K562 (cell line): ENCODE data around the gene PALLD. TPM values are rescaled to one million over a fixed set of nuclear protein-coding genes. Genes with fewer than 3 reads are reported as not detected.
A peak's percentile ranks its signal among the peaks of the same experiment; 100 is the strongest.

Experiments used
- ATAC-seq: fragments of 200-7000 bp; cut with Tn5 transposase; 3 replicates; pipeline ENCODE4 v1.9.1; 2020; ENCODE audit warnings: moderate library complexity
- BruUV-seq: library from RNA; stranded (reverse); fragments of 400-500 nt; replicated peaks from 2 replicates; lab custom pipeline; 2021; lab: Mats Ljungman, UMichigan
- CTCF ChIA-PET: fragments of 300-600 bp; formaldehyde crosslinking; extraction: SDS; loops from one replicate; lab custom pipeline; 2021; ENCODE audit warnings: low intra/inter-chr PET ratio; lab: Yijun Ruan, JAX
- POLR2A ChIA-PET: fragments of 300-600, 350-650 bp; sonication (Branson Sonifier 250); formaldehyde crosslinking; extraction: SDS; loops from one replicate; lab custom pipeline; 2021; ENCODE audit warnings: antibody characterized with exemption, inconsistent platforms; lab: Yijun Ruan, JAX
- DNase-seq, 4 experiments: peaks; one replicate each; pipeline versions ENCODE4 v3.0.0 to v3.0.0-alpha.2; 2011 to 2018; ENCODE audit warnings: low spot score in 3 of 4, mixed read lengths in 3 of 4; ENCODE audit errors: extremely low read depth in 1 of 4
- FAIRE-seq: peaks from 2 replicates; lab custom pipeline; 2011; peaks lifted over from hg19 to GRCh38; lab: Jason Lieb, UNC
- H2AFZ ChIP-seq: 2 replicates; pipeline ENCODE4 v1.6.0; 2011; ENCODE audit warnings: low read depth, low read length, control low read depth, inconsistent platforms
- H3K27ac ChIP-seq: fragments of 200-600 bp; 3 replicates; pipeline ENCODE4 v1.8.0; 2011; ENCODE audit warnings: low read depth, mild to moderate bottlenecking, control low read depth, inconsistent platforms, low read length, moderate library complexity, mixed read lengths; ENCODE audit errors: extremely low read depth
- H3K27me3 ChIP-seq, 2 experiments: fragments of 300-600 bp in 1 of 2; 2 replicates in 1 of 2; 3 replicates in 1 of 2; pipeline versions ENCODE4 v1.6.0 to v1.8.0; 2011; ENCODE audit warnings: inconsistent platforms in 2 of 2, low read length in 2 of 2, mild to moderate bottlenecking in 1 of 2, mixed read lengths in 1 of 2, moderate library complexity in 1 of 2; ENCODE audit not compliant: control insufficient read depth in 2 of 2, insufficient read depth in 2 of 2
- H3K36me3 ChIP-seq: fragments of 300-600 bp; 3 replicates; pipeline ENCODE4 v1.8.0; 2011; ENCODE audit warnings: mild to moderate bottlenecking, low read length, inconsistent platforms; ENCODE audit not compliant: control insufficient read depth, insufficient read depth
- H3K4me1 ChIP-seq, 2 experiments: fragments of 200-600 bp in 1 of 2; replicated peaks in 1 of 2; 2 replicates in 1 of 2; 3 replicates in 1 of 2; pipeline versions ENCODE4 v1.5.1 to v1.8.0; 2011; ENCODE audit warnings: inconsistent platforms in 2 of 2, low read length in 2 of 2, mild to moderate bottlenecking in 1 of 2, mixed read lengths in 1 of 2, moderate library complexity in 1 of 2; ENCODE audit not compliant: control insufficient read depth in 2 of 2, insufficient read depth in 2 of 2
- H3K4me2 ChIP-seq: 2 replicates; pipeline ENCODE4 v1.6.1; 2011; ENCODE audit warnings: low read length, control low read depth, inconsistent platforms, mixed read lengths; ENCODE audit not compliant: insufficient read depth
- H3K4me3 ChIP-seq: fragments of 200-600 bp; sonication (generic), shearing (Covaris generic); 2 replicates; pipeline ENCODE4 v1.5.1; 2016; ENCODE audit warnings: control low read depth, inconsistent platforms
- H3K79me2 ChIP-seq: fragments of 200-600 bp; 3 replicates; pipeline ENCODE4 v1.8.0; 2011; ENCODE audit warnings: low read length, inconsistent platforms; ENCODE audit not compliant: control insufficient read depth, insufficient read depth
- H3K9ac ChIP-seq, 2 experiments: 2 replicates each; pipeline versions ENCODE4 v1.6.0 to v1.6.1; 2011; ENCODE audit warnings: low read depth in 2 of 2, low read length in 2 of 2, control low read depth in 1 of 2, inconsistent platforms in 1 of 2, mild to moderate bottlenecking in 1 of 2, mixed read lengths in 1 of 2; ENCODE audit not compliant: insufficient read depth in 1 of 2
- H3K9me1 ChIP-seq: one replicate; pipeline ENCODE4 v1.6.0; 2011; ENCODE audit warnings: inconsistent platforms, mild to moderate bottlenecking, low read length, moderate library complexity; ENCODE audit not compliant: control insufficient read depth, insufficient read depth
- H3K9me3 ChIP-seq: replicated peaks from 2 replicates; pipeline ENCODE4 v1.5.1; 2011; ENCODE audit warnings: low read depth, low read length, inconsistent platforms; ENCODE audit not compliant: control insufficient read depth, insufficient read depth
- H4K20me1 ChIP-seq: replicated peaks from 2 replicates; pipeline ENCODE4 v1.6.1; 2011; ENCODE audit warnings: low read length, inconsistent platforms, mixed read lengths; ENCODE audit not compliant: control insufficient read depth, insufficient read depth
- CEBPB ChIP-seq: fragments of 450-650 bp; IDR thresholded peaks from 2 replicates; pipeline ENCODE4 v1.6.1; 2016; ENCODE audit warnings: missing genetic modification characterization, missing compliant biosample characterization
- CEBPG ChIP-seq, 3 experiments: fragments of 200-800 bp in 1 of 3; sonication (Bioruptor generic) in 1 of 3; sonication (generic) in 1 of 3; formaldehyde crosslinking in 1 of 3; IDR thresholded peaks in 2 of 3; conservative IDR thresholded peaks in 1 of 3; 2 replicates each; pipeline versions ENCODE4 v1.6.1 to v1.8.0; 2016 to 2022; ENCODE audit warnings: missing compliant biosample characterization in 2 of 3, missing genetic modification characterization in 2 of 3, mild to moderate bottlenecking in 1 of 3, missing genetic modification reagents in 1 of 3
- EHMT2 ChIP-seq: fragments of 450-650 bp; IDR thresholded peaks from 2 replicates; pipeline ENCODE4 v1.6.1; 2018; ENCODE audit warnings: antibody characterized with exemption
- HNRNPK ChIP-seq: fragments of 200-400 bp; formaldehyde crosslinking; IDR thresholded peaks from one replicate; pipeline ENCODE4 v1.6.1; 2018; ENCODE audit warnings: mild to moderate bottlenecking, low read depth, low read length; ENCODE audit not compliant: poor library complexity, severe bottlenecking
- MYBL2 ChIP-seq, 2 experiments: fragments of 450-650 bp in 1 of 2; sonication (generic) in 1 of 2; formaldehyde crosslinking in 1 of 2; IDR thresholded peaks; 2 replicates each; pipeline versions ENCODE4 v1.6.1 to v1.8.1; 2017 to 2022; ENCODE audit warnings: borderline replicate concordance in 1 of 2, inconsistent platforms in 1 of 2, low read depth in 1 of 2, mild to moderate bottlenecking in 1 of 2, missing genetic modification reagents in 1 of 2, moderate library complexity in 1 of 2
- PRDM10 ChIP-seq: fragments of 450-650 bp; IDR thresholded peaks from 2 replicates; pipeline ENCODE4 v1.6.1; 2018; ENCODE audit not compliant: partially characterized antibody
- ZBTB43 ChIP-seq: sonication (generic); formaldehyde crosslinking; IDR thresholded peaks from 2 replicates; pipeline ENCODE4 v1.8.0; 2023; ENCODE audit warnings: mild to moderate bottlenecking, missing genetic modification reagents
- ZKSCAN1 ChIP-seq: fragments of 150-350 bp; IDR thresholded peaks from 2 replicates; pipeline ENCODE4 v1.6.1; 2016; ENCODE audit warnings: low read depth, low read length
- ZNF507 ChIP-seq: conservative IDR thresholded peaks from 2 replicates; pipeline ENCODE4 v1.6.1; 2017; ENCODE audit warnings: missing genetic modification characterization, missing compliant biosample characterization
- WGBS: fragments of 100-300 bp; shearing (Covaris generic); methylation state at CpG from one replicate; pipeline ENCODE4 v1.1.6; 2016; ENCODE audit warnings: low coverage, mixed read lengths; ENCODE audit not compliant: insufficient coverage; ENCODE audit errors: missing lambda C conversion rate; 5-methylcytosine and 5-hydroxymethylcytosine counted together
- in situ Hi-C: fragments of 300-500 bp; cut with MboI; formaldehyde crosslinking; loops from 4 replicates; pipeline ENCODE4 v1.15.0; 2018; ENCODE audit warnings: inconsistent platforms, mixed read lengths
- intact Hi-C: fragments of 100-400 bp; cut with micrococcal nuclease; formaldehyde crosslinking; loops from 2 replicates; pipeline ENCODE4 v1.14.2; 2022
- polyA plus RNA-seq, 8 experiments: library from polyadenylated mRNA; depleted of rRNA in 4 of 8; stranded (reverse) in 5 of 8; unstranded in 3 of 8; fragments of >200 nt; fragmentation: Nextera tagmentation in 2 of 8; fragmentation: Illumina TruSeq in 1 of 8; extraction: Ambion mirVana in 2 of 8; extraction: Trizol in 1 of 8; gene quantifications; 2 replicates each; pipeline versions ENCODE4 v1.2.1 to v1.2.3, GENCODE V29; 2011 to 2014; ENCODE audit warnings: inconsistent platforms in 1 of 8, missing spikeins in 1 of 8
- total RNA-seq, 7 experiments: library from RNA; depleted of rRNA in 6 of 7; stranded (reverse); fragments of >200 nt in 6 of 7; fragmentation: Illumina TruSeq in 2 of 7; extraction: Trizol in 2 of 7; gene quantifications; 2 replicates each; pipeline versions ENCODE4 v1.2.1 to v1.2.3, GENCODE V29; 2011 to 2021; ENCODE audit warnings: low replicate concordance in 1 of 7

Gene PALLD
- total and polyA plus RNA-seq, 9 of the 15 experiments (the other 6 are each of a cell fraction or from before 2014, with no cell fraction given): 0.01 to 0.35 (median 0.06) TPM; not detected in 3

GRCh38 chr4:168502861-168503260, 6.0 kb downstream of the PALLD start:
- ChIA-PET POLR2A (no interaction called here), CTCF (no interaction called here)
- Histone ChIP-seq H3K27ac (no peak overlapping the region), H3K36me3 (no peaks in the 10 kb centered on the region), H3K9ac (no peak overlapping the region), H3K4me3 (no peak overlapping the region), H3K4me1 (no peaks in the 10 kb centered on the region), H3K4me2 (no peak overlapping the region), H3K27me3 (no peaks in the 10 kb centered on the region), H3K79me2 (no peaks in the 10 kb centered on the region), H2AFZ (no peak overlapping the region), H4K20me1 (no peaks in the 10 kb centered on the region), H3K9me1 (no peaks in the 10 kb centered on the region), H3K9me3 (no peaks in the 10 kb centered on the region)
- in situ Hi-C loops (no loop called here), intact Hi-C loops (no loop called here)
- FAIRE-seq (no peak), ATAC-seq (no peak), DNase-seq (no peak)
- BruUV-seq: no TSS peak
- TF ChIP-seq EHMT2 (no peak), ZNF507 (tag) (no peak), HNRNPK (no peak)
- 6% methylated on average over 6 of the region's 6 CpGs for WGBS

GRCh38 chr4:168503652-168504362, 7.0 kb downstream of the PALLD start:
- Histone ChIP-seq H4K20me1 (no peaks in the 10 kb centered on the region), H3K27me3 (no peaks in the 10 kb centered on the region), H3K27ac (no peak overlapping the region)
- in situ Hi-C loops: no loop called here
- TF ChIP-seq PRDM10: no peak
- peak; percentile 16; the same call in 1 of the 2 replicates for TF ChIP-seq CEBPB
- no peak for TF ChIP-seq ZKSCAN1
- TF ChIP-seq ZBTB43 (CRISPR knock-in tag): no peak
- no peak for TF ChIP-seq MYBL2 (IDR thresholded peaks at IDR 0.05; ENCODE audit: low read depth)
- TF ChIP-seq MYBL2 (CRISPR knock-in tag; IDR thresholded peaks at IDR 0.05; ENCODE audit: borderline replicate concordance): no peak
- TF ChIP-seq CEBPG (CRISPR knock-in tag; IDR thresholded peaks at IDR 0.05): no peak
- peak; percentile 12 to 36; a peak in 1 of 4 replicates for TF ChIP-seq CEBPG (tag; conservative IDR thresholded peaks at IDR 0.05 in 1 of 2, IDR thresholded peaks at IDR 0.05 in 1 of 2)
- TF ChIP-seq, all 486 proteins: peak for 2
- BruUV-seq: no TSS peak
- no peak for FAIRE-seq
- no peak overlapping the region for H2AFZ ChIP-seq
- no peak for DNase-seq
- POLR2A ChIA-PET: no interaction called here
- CTCF ChIA-PET: no interaction called here
- no peaks in the 10 kb centered on the region for H3K9me3 ChIP-seq
- H3K36me3 ChIP-seq: no peaks in the 10 kb centered on the region
- H3K4me2 ChIP-seq: no peak overlapping the region
- no peak for ATAC-seq
- H3K4me3 ChIP-seq: no peak overlapping the region
- no peaks in the 10 kb centered on the region for H3K79me2 ChIP-seq
- H3K4me1 ChIP-seq: no peaks in the 10 kb centered on the region
- no peaks in the 10 kb centered on the region for H3K9me1 ChIP-seq
- intact Hi-C loops: no loop called here
- WGBS: 10% methylated on average over 9 of the region's 9 CpGs
- H3K9ac ChIP-seq: no peak overlapping the region
